ENCODE results near the gene NAA80.

GRCh38 chr3:50266017-50266416 is 33.2 kb downstream of the NAA80 start:
- TF ChIP-seq, protein P1, sequence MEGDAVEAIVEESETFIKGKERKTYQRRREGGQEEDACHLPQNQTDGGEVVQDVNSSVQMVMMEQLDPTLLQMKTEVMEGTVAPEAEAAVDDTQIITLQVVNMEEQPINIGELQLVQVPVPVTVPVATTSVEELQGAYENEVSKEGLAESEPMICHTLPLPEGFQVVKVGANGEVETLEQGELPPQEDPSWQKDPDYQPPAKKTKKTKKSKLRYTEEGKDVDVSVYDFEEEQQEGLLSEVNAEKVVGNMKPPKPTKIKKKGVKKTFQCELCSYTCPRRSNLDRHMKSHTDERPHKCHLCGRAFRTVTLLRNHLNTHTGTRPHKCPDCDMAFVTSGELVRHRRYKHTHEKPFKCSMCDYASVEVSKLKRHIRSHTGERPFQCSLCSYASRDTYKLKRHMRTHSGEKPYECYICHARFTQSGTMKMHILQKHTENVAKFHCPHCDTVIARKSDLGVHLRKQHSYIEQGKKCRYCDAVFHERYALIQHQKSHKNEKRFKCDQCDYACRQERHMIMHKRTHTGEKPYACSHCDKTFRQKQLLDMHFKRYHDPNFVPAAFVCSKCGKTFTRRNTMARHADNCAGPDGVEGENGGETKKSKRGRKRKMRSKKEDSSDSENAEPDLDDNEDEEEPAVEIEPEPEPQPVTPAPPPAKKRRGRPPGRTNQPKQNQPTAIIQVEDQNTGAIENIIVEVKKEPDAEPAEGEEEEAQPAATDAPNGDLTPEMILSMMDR (conservative IDR thresholded peaks at IDR 0.05; ENCODE audit: low read length) = no peak
- TF ChIP-seq EZH2phosphoT487 (IDR thresholded peaks at IDR 0.05; ENCODE audit: borderline replicate concordance) = no peak

Data from Loucy (cell line).